ENCODE results near the gene FAM217B. TPM values are rescaled to one million over a fixed set of nuclear protein-coding genes. Genes with fewer than 3 reads are reported as not detected.
"Not testable (repeated sequence)": the region's sequence is repeated elsewhere in the genome, so short reads cannot be mapped to it uniquely, and the experiment has no call there.

FAM217B gene
- total RNA-seq, 2 donors from 2014 or later, result 11.9 to 15.4 TPM

- Histone ChIP-seq H3K4me1 (ENCODE audit: control insufficient read depth in 1 of 2, low read depth in 2 of 2) (peaks cover 0 to 6% of the 10 kb centered on the region in 2 donors), H3K4me3 (no peak overlapping the region), H3K27me3 (replicated peaks; ENCODE audit: insufficient read depth) (no peaks in the 10 kb centered on the region), H3K36me3 (peaks cover 21% of the 10 kb centered on the region), H3K27ac (no peak overlapping the region), H3K9me3 (no peaks in the 10 kb centered on the region)
- TF ChIP-seq CTCF (IDR thresholded peaks at IDR 0.05), result no peak
- no peak for ATAC-seq (ENCODE audit: insufficient number of reproducible peaks, low FRiP score, low read depth)
- DNase-seq (ENCODE audit: low spot score), result no peak
Observed at GRCh38 chr20:59948212-59948611, 8.0 kb downstream of the FAM217B start.

GRCh38 chr20:59948828-59949720 is 8.9 kb downstream of the FAM217B start:
- DNase-seq (ENCODE audit: low spot score) (no peak), ATAC-seq (ENCODE audit: insufficient number of reproducible peaks, low FRiP score, low read depth) (no peak)
- peaks cover 13% of the 10 kb centered on the region for H3K36me3 ChIP-seq
- no peak overlapping the region for H3K27ac ChIP-seq
- peak; percentile 54 for TF ChIP-seq CTCF (IDR thresholded peaks at IDR 0.05)
- H3K4me1 ChIP-seq (ENCODE audit: control insufficient read depth in 1 of 2, low read depth in 2 of 2), result peaks cover 0 to 6% of the 10 kb centered on the region in 2 donors
- H3K9me3 ChIP-seq, result no peaks in the 10 kb centered on the region
- no peaks in the 10 kb centered on the region for H3K27me3 ChIP-seq (replicated peaks; ENCODE audit: insufficient read depth)
- no peak overlapping the region for H3K4me3 ChIP-seq

GRCh38 chr20:59949911-59950310 is 9.7 kb downstream of the FAM217B start:
- no peak for DNase-seq (ENCODE audit: low spot score)
- H3K4me3 ChIP-seq, result no peak overlapping the region
- no peaks in the 10 kb centered on the region for H3K27me3 ChIP-seq (replicated peaks; ENCODE audit: insufficient read depth)
- H3K4me1 ChIP-seq (ENCODE audit: control insufficient read depth in 1 of 2, low read depth in 2 of 2), result peaks cover 0 to 6% of the 10 kb centered on the region in 2 donors
- TF ChIP-seq CTCF (IDR thresholded peaks at IDR 0.05), result no peak
- no peak for ATAC-seq (ENCODE audit: insufficient number of reproducible peaks, low FRiP score, low read depth)
- H3K27ac ChIP-seq, result no peak overlapping the region
- peaks cover 6% of the 10 kb centered on the region for H3K36me3 ChIP-seq
- no peaks in the 10 kb centered on the region for H3K9me3 ChIP-seq

- TF ChIP-seq CTCF (IDR thresholded peaks at IDR 0.05), result no peak
- DNase-seq (ENCODE audit: low spot score) (no peak), ATAC-seq (ENCODE audit: insufficient number of reproducible peaks, low FRiP score, low read depth) (no peak)
- no peaks in the 10 kb centered on the region for H3K9me3 ChIP-seq
- no peaks in the 10 kb centered on the region for H3K4me1 ChIP-seq (ENCODE audit: control insufficient read depth in 1 of 2, low read depth in 2 of 2)
- H3K36me3 ChIP-seq, result peaks cover 5% of the 10 kb centered on the region
- no peaks in the 10 kb centered on the region for H3K27me3 ChIP-seq (replicated peaks; ENCODE audit: insufficient read depth)
- no peak overlapping the region for H3K27ac ChIP-seq
- H3K4me3 ChIP-seq, result no peak overlapping the region
Observed at GRCh38 chr20:59954718-59955117, 14.5 kb downstream of the FAM217B start.

- DNase-seq (ENCODE audit: low spot score) (no peak), ATAC-seq (ENCODE audit: insufficient number of reproducible peaks, low FRiP score, low read depth) (no peak)
- no peak for TF ChIP-seq CTCF (IDR thresholded peaks at IDR 0.05)
- Histone ChIP-seq H3K36me3 (no peaks in the 10 kb centered on the region), H3K4me3 (no peak overlapping the region), H3K27ac (no peak overlapping the region), H3K9me3 (no peaks in the 10 kb centered on the region), H3K27me3 (replicated peaks; ENCODE audit: insufficient read depth) (no peaks in the 10 kb centered on the region), H3K4me1 (ENCODE audit: control insufficient read depth in 1 of 2, low read depth in 2 of 2) (no peaks in the 10 kb centered on the region)
Observed at GRCh38 chr20:59955131-59955796, 15.1 kb downstream of the FAM217B start.

- not testable (repeated sequence) for H3K27me3 ChIP-seq (replicated peaks; ENCODE audit: insufficient read depth); H3K4me1 ChIP-seq (ENCODE audit: control insufficient read depth in 1 of 2, low read depth in 2 of 2); DNase-seq (ENCODE audit: low spot score); ATAC-seq (ENCODE audit: insufficient number of reproducible peaks, low FRiP score, low read depth); H3K36me3 ChIP-seq; H3K9me3 ChIP-seq; H3K27ac ChIP-seq; H3K4me3 ChIP-seq
Observed at GRCh38 chr20:59957568-59957967, 17.4 kb downstream of the FAM217B start.

All from thoracic aorta (tissue), 2 donors.